PFSK-1 (cell line): ENCODE measurements around the gene LNX1.

Experiments used
- FOXP2 ChIP-seq: optimal IDR thresholded peaks from 2 replicates; pipeline ENCODE3; 2011; ENCODE audit warnings: borderline replicate concordance, control low read depth, inconsistent platforms; ENCODE audit not compliant: insufficient read depth; ENCODE audit errors: extremely low read length, extremely low read depth
- POLR2AphosphoS5 ChIP-seq: IDR thresholded peaks from 2 replicates; pipeline ENCODE4 v1.6.1; 2012; ENCODE audit warnings: low read depth, mild to moderate bottlenecking, control low read depth, low read length, moderate library complexity
- SIN3A ChIP-seq: IDR thresholded peaks from 2 replicates; pipeline ENCODE4 v1.6.1; 2012; ENCODE audit warnings: mild to moderate bottlenecking, low read length, moderate library complexity, borderline replicate concordance; ENCODE audit not compliant: insufficient read depth
- TAF1 ChIP-seq: IDR thresholded peaks from 2 replicates; pipeline ENCODE4 v1.6.1; 2012; ENCODE audit warnings: low read length, control low read depth, borderline replicate concordance; ENCODE audit not compliant: insufficient read depth
- TF ChIP-seq, protein P1 (sequence below), 2 experiments: IDR thresholded peaks; 2 replicates each; pipeline versions ENCODE4 v1.6.1 to v1.8.0; 2011 to 2012; ENCODE audit warnings: low read depth in 2 of 2, low read length in 2 of 2, control low read depth in 1 of 2, inconsistent platforms in 1 of 2, mild to moderate bottlenecking in 1 of 2, moderate library complexity in 1 of 2; ENCODE audit not compliant: insufficient read depth in 1 of 2

The LNX1 gene

DNA sequence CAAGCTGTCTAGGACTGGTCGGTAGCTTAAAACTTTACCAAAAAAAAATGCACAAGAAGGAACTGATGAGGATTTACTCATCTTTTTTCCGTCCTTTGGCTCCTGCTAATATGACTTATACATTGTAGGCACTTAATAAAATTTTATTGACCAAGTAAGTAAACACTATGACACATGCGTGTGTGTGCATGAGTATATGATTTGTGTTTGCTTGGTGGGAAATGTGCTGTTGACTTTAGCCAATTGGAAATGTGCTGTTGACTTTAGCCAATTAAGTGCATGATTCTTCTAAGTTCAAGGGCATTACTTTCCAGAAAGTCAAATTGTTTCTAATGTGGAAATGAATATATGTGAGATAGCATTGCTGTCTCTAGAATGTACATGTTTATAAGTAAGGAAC is 135.5 kb downstream of the LNX1 start:
- TF ChIP-seq, protein P1, sequence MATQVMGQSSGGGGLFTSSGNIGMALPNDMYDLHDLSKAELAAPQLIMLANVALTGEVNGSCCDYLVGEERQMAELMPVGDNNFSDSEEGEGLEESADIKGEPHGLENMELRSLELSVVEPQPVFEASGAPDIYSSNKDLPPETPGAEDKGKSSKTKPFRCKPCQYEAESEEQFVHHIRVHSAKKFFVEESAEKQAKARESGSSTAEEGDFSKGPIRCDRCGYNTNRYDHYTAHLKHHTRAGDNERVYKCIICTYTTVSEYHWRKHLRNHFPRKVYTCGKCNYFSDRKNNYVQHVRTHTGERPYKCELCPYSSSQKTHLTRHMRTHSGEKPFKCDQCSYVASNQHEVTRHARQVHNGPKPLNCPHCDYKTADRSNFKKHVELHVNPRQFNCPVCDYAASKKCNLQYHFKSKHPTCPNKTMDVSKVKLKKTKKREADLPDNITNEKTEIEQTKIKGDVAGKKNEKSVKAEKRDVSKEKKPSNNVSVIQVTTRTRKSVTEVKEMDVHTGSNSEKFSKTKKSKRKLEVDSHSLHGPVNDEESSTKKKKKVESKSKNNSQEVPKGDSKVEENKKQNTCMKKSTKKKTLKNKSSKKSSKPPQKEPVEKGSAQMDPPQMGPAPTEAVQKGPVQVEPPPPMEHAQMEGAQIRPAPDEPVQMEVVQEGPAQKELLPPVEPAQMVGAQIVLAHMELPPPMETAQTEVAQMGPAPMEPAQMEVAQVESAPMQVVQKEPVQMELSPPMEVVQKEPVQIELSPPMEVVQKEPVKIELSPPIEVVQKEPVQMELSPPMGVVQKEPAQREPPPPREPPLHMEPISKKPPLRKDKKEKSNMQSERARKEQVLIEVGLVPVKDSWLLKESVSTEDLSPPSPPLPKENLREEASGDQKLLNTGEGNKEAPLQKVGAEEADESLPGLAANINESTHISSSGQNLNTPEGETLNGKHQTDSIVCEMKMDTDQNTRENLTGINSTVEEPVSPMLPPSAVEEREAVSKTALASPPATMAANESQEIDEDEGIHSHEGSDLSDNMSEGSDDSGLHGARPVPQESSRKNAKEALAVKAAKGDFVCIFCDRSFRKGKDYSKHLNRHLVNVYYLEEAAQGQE (IDR thresholded peaks at IDR 0.05; ENCODE audit: insufficient read depth in 1 of 2, low read depth in 2 of 2, low read length in 2 of 2): no peak
- TF ChIP-seq POLR2AphosphoS5: no peak
- no peak for TF ChIP-seq SIN3A
- TF ChIP-seq TAF1: no peak
- TF ChIP-seq FOXP2: no peak

DNA sequence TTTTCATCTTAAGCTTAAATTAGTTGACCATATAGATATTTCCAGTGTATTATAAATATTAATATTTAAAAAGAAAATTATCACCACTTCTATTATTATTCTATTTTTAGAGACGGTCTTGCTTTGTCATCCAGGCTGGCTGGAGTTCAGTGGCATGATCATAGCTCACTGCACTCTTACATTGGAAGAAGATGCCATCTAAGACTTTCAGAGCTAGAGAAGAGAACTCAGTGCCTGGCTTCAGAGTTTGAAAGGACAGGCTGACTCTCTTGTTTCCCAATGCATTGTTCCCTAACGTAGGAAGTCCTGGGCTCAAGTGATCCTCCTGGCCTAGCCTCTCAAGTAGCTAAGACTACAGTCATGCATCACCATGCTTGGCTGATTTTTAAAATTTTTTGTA is 137.9 kb downstream of the LNX1 start:
- TF ChIP-seq SIN3A (no peak), TAF1 (no peak), POLR2AphosphoS5 (no peak), FOXP2 (no peak)
- TF ChIP-seq, protein P1 (IDR thresholded peaks at IDR 0.05; ENCODE audit: insufficient read depth in 1 of 2, low read depth in 2 of 2, low read length in 2 of 2): no peak

GRCh38 chr4:53450773-53451172 is 140.5 kb downstream of the LNX1 start:
- TF ChIP-seq POLR2AphosphoS5: no peak
- no peak for TF ChIP-seq FOXP2
- TF ChIP-seq SIN3A: no peak
- TF ChIP-seq, protein P1 (IDR thresholded peaks at IDR 0.05; ENCODE audit: insufficient read depth in 1 of 2, low read depth in 2 of 2, low read length in 2 of 2): no peak
- TF ChIP-seq TAF1: no peak

DNA sequence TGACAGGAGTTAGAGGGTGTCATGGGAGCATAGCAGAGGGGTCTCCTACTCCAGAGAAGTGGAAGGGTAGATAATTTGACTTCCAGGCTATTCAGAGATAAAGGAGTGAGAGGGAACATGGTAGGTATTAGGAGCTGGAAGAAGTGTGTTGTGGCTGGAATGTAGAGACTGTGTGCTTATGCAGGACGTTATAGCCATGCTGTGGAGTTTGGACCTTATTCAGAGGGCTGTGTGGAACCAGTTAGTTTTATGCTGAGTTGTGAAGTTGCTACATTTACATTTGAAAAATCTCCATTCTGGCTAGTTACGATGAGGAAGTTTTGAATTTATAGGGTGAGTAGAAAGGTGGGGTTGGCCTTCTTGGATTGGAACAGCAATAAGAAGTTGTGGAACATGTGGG is 146.3 kb downstream of the LNX1 start:
- TF ChIP-seq, protein P1 (IDR thresholded peaks at IDR 0.05; ENCODE audit: insufficient read depth in 1 of 2, low read depth in 2 of 2, low read length in 2 of 2): no peak
- no peak for TF ChIP-seq FOXP2
- TF ChIP-seq TAF1: no peak
- no peak for TF ChIP-seq SIN3A
- TF ChIP-seq POLR2AphosphoS5: no peak

DNA sequence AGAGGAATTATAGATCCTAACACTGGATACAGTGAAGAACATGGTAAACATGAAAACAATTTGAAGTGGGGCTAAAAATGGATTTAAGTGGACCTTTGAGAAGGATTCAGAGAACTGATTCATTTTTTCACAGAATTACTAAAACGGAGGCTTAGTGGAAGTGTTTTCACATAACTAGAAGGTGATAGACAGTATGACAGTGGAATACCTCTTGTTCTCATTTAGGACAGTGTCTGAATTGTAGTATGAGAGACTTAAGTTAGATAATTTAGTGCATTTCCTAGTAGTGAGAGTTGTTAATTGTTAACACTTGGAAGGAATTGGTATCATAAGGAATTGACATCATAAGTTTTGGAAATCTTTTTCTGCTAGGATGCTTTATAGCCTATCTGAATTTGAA is 149.7 kb downstream of the LNX1 start:
- TF ChIP-seq TAF1: no peak
- no peak for TF ChIP-seq SIN3A
